ENCODE results near the gene CDK6. TPM values are rescaled to one million over a fixed set of nuclear protein-coding genes. Genes with fewer than 3 reads are reported as not detected.
A peak's percentile ranks its signal among the peaks of the same experiment; 100 is the strongest.
"Not testable (repeated sequence)": the region's sequence is repeated elsewhere in the genome, so short reads cannot be mapped to it uniquely, and the experiment has no call there.

Gene CDK6
- total RNA-seq, 1 donor from 2014 or later, result 31.0 TPM

DNA sequence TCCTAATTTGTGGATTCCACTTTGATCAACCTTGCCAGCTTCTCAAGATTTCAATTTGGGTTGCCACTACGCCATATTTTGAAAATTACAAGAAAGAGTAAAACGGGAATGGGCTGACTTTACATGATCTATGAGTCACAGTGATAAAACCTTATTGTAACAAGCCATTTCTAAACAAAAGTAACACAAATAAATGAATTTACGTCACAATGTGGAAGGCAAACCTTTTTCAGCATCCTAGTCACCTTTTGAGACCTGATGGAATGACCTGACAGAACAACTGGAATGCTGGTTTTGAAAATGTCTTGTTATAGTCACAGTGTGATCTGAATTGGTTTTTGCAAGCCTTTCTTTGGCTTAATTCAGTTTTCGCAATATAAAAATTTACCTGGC is 85.9 kb downstream of the CDK6 start:
- intact Hi-C loops (cut with DNase I), result no loop called here
- ATAC-seq (no peak), DNase-seq (ENCODE audit: low spot score) (no peak)

DNA sequence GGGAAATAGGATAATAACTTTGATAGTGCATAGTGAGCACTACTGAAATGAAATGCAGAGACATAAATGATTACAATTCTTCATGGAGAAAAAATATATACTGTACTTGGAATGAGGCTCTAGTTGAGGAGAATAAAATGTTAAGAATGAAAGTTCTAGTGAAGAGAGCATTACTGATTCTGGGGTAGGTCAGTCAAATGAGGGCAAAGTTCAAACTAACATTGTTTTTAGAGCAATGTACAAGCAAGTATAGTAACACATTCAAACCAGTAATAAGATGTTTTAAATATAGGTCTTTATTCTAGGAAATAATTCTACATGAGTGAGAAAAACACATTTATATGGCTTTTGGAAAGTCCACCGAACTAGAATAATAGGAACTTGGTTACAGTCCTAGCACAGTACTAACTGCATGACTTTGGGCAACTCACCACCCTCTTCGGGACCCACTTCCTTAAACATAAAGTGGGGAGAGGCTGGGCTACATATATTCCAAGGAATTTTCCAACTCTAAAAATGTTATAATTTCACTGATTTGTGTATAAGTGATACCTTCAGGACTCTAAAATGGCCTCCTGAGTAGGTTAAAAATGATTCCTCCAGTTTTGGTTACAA is 86.4 kb downstream of the CDK6 start:
- ATAC-seq (no peak), DNase-seq (ENCODE audit: low spot score) (no peak)
- intact Hi-C loops (cut with DNase I), result no loop called here

DNA sequence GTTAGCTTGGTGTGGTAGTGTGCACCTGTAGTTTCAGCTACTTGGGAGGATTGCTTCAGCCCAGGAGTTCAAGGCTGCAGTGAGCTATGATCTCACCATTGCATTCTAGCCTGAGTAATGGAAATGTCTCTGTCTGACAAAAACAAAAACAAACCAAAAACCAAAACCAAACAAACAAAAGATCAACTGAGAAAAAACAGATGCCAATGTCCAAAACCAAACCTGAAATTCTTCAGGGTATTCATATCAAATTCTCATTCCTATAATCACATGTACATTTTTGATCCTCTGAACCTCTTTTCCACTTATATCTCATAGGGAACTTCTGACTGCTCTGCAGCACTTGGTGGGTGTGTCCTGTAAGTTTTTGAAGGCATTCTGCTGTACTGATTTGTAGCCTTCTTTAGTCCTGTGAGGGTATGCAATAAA is 87.0 kb downstream of the CDK6 start:
- DNase-seq (ENCODE audit: low spot score) (no peak), ATAC-seq (no peak)
- intact Hi-C loops (cut with DNase I), result no loop called here

DNA sequence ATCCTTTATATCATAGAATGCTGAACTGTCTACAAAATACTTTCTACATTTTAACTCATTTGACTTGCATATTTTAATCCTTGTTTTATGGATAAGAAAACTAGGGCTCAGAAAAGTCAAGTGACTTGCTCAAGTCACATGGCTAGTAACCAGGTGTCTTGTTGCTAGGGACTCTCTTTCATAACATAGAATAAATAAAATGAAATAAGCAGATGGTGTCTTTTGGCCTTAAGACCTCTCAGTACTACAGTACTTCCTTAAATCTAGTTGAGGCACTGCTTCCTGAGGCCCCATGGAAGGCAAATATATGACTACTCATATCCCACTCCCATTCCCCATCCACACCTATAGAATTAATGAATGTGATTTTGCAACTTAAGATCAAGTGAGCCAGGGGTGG is 87.9 kb downstream of the CDK6 start:
- ATAC-seq (no peak), DNase-seq (ENCODE audit: low spot score) (no peak)
- intact Hi-C loops (cut with DNase I), result no loop called here

DNA sequence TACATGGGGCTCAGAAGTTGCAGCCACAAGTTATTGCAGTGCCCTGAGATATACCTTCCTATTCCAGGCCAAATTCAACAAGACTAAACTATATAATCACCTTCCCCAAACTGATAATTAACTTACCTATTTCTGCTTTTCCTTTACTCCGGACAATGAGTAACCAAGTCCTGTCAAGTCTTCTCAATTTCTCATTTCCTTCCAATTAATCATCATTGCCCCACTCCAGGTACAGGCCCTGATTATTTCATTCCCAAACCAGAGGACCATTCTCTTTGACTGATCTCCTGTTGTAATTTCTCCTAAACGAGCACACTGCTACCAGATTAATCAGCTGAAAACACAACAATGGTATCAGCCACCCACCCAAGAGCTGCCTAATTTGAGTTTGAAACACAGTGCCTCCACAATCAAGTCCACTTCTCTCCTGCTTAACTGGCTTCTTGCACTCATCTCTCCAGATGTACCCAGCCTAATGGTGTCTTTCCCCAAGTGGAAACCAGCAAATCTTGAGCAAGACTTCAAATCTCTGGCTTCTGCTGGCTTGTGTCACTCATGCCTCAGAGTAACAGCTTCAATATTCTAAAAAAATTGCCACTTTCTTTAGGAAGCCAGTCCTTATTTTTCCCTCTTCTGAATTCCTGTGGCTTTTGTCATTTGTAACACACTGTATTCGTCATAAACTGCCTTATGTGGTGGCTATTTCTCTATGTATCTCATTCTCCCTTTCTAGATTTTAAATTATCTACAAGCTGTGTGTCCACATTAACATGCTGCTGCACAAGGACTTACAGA is 89.1 kb downstream of the CDK6 start:
- DNase-seq (ENCODE audit: low spot score), result no peak
- ATAC-seq, result no peak
- intact Hi-C loops (cut with DNase I), result no loop called here

DNA sequence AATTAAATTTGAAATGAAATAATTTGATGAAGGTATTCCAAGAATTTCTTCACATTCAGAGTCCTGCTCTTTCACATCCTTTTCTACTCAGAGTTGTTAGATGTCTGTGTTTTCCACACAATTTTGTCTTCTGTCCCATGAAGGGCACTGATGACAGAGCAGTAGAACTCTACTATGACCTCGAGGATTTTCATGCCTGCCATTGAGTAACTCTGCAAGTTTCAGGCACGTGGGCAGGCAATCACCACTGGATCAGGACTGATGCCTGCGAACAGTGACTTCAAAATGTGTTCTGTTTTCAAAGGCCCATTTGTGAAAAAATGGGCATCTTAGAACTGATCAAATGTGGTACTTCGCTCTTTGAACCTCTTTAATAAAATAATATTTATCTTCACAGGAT is 91.1 kb downstream of the CDK6 start:
- ATAC-seq (no peak), DNase-seq (ENCODE audit: low spot score) (no peak)
- intact Hi-C loops (cut with DNase I), result no loop called here

DNA sequence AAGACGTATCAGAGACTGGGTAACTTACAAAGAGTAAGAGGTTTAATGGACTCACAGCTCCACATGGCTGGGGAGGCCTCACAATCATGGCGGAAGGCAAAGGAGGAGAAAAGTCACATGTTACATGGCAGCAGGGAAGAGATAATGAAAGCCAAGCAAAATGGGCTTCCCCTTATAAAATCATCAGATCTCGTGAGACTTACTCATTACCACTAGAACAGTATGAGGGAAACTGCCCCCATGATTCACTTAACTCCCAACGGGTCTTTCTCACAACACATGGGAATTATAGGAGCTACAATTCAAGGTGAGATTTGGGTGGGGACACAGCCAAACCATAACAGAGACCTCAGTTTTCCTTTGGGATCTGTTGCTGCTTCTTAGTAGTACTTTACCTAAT is 92.2 kb downstream of the CDK6 start:
- DNase-seq (ENCODE audit: low spot score); ATAC-seq; intact Hi-C loops (cut with DNase I): not testable (repeated sequence)

DNA sequence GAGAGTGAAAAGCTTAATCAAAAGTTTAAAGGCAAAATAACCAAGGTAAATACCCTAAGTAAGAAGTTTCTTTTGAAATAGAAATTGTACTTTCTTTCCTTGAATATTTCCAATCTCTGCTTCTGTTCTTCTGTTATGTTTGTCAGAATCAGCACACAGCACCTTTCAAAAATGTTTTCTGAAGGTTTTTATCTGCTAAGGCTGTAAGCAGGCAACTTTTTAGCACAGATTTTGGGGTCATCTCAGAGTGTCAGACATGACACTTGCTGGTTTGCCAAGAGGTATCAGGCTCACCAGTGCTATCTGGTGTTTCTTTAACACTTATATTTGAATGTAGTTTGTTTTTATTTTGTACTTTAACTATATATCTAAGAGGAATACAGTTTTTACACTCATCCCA is 94.2 kb downstream of the CDK6 start:
- ATAC-seq (no peak), DNase-seq (ENCODE audit: low spot score) (no peak)
- intact Hi-C loops (cut with DNase I), result no loop called here

DNA sequence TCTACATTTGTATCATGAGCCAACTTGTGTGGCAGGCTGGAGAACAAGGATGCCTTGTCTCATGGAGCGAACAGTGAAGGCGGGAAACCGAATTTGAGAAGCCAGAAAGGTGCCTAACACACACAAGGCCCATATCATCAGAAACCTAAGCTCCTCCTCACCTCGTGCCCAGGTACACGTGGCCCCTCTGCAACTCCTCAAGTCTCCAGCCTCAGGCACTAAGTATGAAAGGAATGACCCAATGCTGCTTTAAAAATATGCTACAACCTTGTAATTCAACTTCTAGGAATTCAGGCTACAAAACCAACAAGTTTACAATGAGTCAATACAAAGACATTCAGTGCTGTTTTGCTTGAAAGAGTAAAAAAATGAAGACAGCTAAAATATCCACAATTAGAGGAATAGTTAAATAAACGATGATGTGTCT is 95.7 kb downstream of the CDK6 start:
- intact Hi-C loops (cut with DNase I), result no loop called here
- ATAC-seq, result no peak

DNA sequence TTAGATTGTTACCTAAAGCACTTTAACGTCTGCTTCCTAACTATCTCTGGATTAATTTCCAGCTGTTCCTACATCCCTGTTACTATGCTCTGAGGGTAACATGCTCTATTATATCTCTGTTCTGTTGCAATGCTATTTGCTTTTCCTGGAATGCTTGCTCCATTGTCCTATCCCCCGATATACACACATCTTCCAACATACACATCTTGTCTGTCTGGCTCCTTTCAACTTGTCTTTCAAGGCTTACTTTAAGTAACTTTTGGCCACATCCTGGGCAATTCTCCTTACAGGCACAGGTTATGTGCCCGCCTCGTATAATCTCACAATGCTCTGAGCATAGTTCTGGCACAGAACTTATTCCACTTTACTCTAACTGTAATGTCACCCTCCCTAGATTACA is 96.2 kb downstream of the CDK6 start:
- intact Hi-C loops (cut with DNase I), result no loop called here
- ATAC-seq (no peak), DNase-seq (ENCODE audit: low spot score) (no peak)

More for the DNA sequence above, 95.7 kb downstream of the CDK6 start:
- no peak for DNase-seq (ENCODE audit: low spot score)

DNA sequence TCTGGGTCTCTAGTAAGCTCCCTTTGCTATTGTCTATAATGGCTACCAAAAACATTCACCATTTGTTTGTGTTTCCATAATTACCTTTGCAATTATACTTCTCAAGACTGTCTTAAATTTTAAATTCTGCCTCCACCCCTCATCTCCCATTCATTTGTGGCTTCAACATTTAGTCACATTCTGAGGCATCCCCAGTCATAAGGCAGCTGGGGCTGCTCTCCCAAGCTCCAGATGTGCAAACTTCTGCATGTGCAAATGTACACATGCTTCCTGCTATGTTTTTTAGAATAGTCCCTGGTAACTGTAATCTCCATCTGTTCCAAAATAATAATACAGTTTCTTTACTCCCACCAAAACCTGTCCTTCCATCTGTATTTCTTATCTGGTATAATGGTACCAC is 97.3 kb downstream of the CDK6 start:
- intact Hi-C loops (cut with DNase I), result no loop called here
- ATAC-seq, result no peak
- no peak for DNase-seq (ENCODE audit: low spot score)

DNA sequence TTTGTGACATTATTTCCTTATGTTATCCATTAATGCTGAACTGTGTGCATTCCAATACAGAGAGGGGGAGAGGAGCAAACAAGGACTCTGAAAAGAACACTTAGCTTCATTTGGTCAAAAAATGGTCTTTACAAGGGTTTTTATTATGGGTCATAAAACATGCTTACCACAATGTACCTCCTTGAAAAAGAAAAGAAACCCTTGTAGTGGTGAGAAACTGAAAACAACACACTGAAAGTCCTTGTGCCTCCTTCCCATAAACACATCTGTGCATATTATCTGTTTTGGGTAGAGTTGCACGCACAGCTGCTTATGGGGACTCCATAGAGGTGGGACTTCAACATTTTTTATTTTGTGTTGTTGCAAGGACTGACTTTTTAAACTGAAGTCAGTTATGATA is 98.7 kb downstream of the CDK6 start:
- ATAC-seq (no peak), DNase-seq (ENCODE audit: low spot score) (no peak)
- intact Hi-C loops (cut with DNase I), result no loop called here

DNA sequence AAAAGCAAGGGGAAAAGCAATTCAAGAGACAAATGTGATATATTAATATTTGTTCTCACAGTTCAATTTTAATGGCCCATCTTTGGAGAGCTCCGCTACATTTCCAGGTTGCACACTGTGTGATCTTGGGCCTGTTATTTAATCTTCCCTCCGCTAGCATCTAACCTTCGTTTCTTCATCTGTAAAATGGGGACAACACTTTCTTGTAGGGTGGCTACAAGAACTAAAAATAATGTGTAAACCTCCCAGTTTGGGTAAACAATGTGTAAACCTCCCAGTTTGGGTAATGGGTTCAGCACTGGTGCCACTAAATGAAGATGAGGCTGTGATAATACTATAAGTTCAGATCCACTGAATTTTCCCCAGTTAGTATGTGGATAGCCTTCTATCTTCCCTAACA is 99.5 kb downstream of the CDK6 start:
- no peak for ATAC-seq
- no peak for DNase-seq (ENCODE audit: low spot score)
- intact Hi-C loops (cut with DNase I), result no loop called here

DNA sequence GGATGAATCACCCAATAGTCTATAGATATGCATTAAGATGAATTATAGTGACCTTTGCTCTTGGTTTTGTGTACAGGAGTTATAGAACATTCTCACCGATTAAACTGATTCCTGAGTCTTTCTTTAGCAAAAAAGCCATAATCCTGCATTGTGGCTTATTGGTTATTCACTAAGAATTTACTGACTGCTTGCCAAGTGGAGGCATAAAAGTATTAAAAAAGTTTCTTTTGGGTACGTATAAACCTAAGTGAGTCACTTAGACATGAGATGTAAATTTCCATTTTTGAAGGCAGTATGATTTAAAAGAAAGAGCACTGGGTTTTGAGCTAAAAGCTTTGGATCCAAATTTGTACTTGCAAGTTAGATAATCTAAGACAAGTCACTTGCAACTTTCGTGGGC is 100.7 kb downstream of the CDK6 start:
- no peak for DNase-seq (ENCODE audit: low spot score)

DNA sequence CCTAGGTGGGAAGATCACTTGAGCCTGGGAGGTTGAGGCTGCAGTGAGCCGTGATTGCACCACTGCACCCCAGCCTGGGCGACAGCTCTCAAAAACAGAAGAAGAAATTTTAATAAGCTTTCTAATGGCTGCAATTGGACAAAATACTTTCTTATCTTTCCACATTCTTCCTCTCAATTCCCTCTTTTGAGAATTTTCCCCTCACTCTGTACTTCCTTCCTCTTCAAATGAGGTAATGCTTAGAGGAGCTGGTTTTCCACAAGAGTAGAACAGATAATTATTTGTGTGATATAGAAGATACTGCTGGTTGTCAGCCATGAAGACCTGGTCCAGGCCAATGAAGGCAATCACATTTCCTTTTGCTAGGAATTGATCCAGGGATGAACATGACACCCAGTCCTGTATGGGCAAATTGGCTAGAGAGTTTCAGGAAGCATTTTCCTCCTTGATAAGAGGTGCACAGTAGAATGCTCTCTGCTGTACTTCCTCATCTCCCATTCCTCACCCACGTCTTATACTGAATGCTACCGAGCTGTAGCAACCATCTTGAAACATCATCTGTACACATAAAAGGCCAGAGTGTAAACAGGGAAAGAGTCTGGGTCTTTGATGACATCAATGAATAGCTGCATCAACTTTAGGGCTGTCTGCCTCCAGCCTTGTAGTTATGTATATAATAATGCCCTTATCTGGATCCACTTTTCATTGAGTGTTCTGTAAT is 103.9 kb downstream of the CDK6 start:
- intact Hi-C loops (cut with DNase I), result no loop called here
- no peak for ATAC-seq
- no peak for DNase-seq (ENCODE audit: low spot score)

More for the DNA sequence above, 100.7 kb downstream of the CDK6 start:
- no peak for ATAC-seq
- intact Hi-C loops (cut with DNase I), result no loop called here

DNA sequence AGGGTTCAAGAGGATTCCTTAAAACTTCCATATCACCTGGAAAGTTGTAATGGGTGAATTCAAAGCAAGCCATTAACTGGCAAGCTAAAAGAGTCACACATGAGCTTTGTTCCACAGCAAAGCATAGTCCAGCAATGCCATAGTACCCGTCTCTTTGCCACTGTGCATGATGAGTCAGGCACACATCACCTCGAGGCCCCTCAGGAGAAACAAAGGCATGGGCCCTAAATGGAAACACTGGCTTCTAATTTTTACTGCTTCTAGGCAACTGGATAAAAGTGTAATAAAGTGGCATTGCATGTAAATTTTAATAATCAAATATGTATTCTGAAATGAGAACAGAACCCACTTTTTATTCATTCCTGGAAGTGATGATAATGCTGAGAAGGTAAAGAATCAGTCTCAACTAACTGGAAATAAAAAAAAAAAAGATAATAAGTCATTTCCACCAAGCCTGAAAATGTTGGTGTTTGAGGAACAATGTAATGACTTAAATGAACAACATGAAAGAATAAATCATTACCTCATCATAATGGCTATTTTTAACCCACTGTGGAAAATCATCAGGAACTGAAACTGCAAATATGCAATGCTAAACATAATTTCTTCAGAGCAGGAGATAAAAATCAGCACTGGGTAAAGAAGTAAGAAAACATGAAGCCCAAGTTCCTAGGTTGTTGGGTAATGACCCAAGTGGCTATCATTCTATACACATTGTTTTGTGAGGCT is 104.9 kb downstream of the CDK6 start:
- intact Hi-C loops (cut with DNase I), result no loop called here
- peak; percentile 65 for ATAC-seq
- no peak for DNase-seq (ENCODE audit: low spot score)

DNA sequence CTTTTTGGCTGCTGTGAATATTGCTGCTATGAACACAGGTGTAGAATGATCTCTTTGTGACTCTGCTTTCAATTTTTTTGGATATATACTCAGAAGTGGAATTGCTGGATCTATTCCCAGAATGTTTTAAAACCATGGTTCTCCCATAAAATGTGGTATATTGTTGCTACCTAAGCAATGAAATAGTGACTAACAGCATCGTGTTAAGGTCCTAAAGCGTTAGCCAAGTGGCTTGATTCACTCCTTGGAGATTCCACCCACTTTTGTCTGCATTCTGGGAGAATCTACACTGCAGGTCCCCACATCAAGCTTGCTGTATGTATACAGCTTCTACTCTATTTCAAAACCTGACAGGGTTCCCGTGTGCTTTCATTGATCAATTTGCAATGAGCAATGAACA is 105.6 kb downstream of the CDK6 start:
- DNase-seq (ENCODE audit: low spot score), result no peak
- intact Hi-C loops (cut with DNase I), result no loop called here
- ATAC-seq, result no peak

DNA sequence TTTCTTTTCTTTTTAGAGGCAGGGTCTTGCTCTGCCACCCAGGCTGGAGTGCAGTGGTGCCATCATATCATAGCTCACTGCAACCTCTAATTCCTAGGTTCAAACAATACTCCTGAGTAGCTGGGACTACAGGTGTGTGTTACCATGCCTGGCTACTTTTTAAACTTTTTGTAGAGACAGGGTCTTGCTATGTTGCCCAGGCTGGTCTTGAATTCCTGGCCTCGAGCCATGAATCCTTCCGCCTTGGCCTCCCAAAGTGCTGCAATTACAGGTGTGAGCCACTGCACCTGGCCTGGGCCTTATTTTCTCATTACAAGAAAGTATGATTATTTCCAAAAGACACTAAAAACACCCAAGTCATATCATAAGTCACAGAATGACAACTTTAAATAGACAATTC is 106.6 kb downstream of the CDK6 start:
- no peak for DNase-seq (ENCODE audit: low spot score)
- ATAC-seq, result no peak
- intact Hi-C loops (cut with DNase I), result loop anchor here (10.0 kb wide), 1 partner anchor 105 kb away; the partner anchor contains the start of gene CDK6

DNA sequence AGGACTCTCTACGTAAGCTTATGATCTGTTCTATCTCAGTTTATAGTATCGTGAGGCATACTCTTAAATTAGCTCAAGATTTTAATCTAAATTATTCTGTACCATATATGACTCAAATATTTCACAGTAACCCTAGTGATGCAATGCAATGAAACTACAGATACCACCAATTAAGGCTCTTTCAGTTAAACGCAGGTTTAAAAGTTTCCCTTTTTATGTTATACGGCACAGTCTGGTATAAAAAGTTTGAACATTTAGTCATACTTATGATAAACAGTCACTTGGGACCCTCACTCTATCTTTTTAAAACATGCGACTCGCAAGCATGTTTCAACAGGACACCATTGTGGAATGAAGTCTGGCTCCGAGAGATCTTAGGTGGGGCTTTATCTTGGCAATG is 107.2 kb downstream of the CDK6 start:
- ATAC-seq (no peak), DNase-seq (ENCODE audit: low spot score) (no peak)
- intact Hi-C loops (cut with DNase I), result loop anchor here (10.0 kb wide), 1 partner anchor 106 kb away; the partner anchor contains the start of gene CDK6
